HEK293 (cell line): ENCODE measurements around the gene PKDREJ.

ENCODE experiments used
- CTCF ChIP-seq: fragments of 450-650 bp; formaldehyde crosslinking; IDR thresholded peaks from 2 replicates; pipeline ENCODE4 v1.5.1; 2016; ENCODE audit warnings: missing biosample characterization, missing genetic modification characterization
- ELK4 ChIP-seq: IDR thresholded peaks from 2 replicates; pipeline ENCODE4 v1.6.1; 2011; ENCODE audit warnings: mild to moderate bottlenecking, low read depth, low read length, borderline replicate concordance
- KLF16 ChIP-seq: fragments of 450-650 bp; formaldehyde crosslinking; IDR thresholded peaks from 2 replicates; pipeline ENCODE4 v1.5.1; 2017; ENCODE audit warnings: missing biosample characterization, missing genetic modification characterization
- ZNF121 ChIP-seq: fragments of 450-650 bp; formaldehyde crosslinking; IDR thresholded peaks from 2 replicates; pipeline ENCODE4 v1.5.1; 2016; ENCODE audit warnings: missing biosample characterization, missing genetic modification characterization
- ZNF362 ChIP-seq: fragments of 450-650 bp; formaldehyde crosslinking; IDR thresholded peaks from 2 replicates; pipeline ENCODE4 v1.5.1; 2016; ENCODE audit warnings: missing biosample characterization, missing genetic modification characterization
- ZNF521 ChIP-seq: fragments of 450-650 bp; formaldehyde crosslinking; IDR thresholded peaks from 2 replicates; pipeline ENCODE4 v1.5.1; 2017; ENCODE audit warnings: missing biosample characterization, mild to moderate bottlenecking, missing genetic modification characterization
- ZNF610 ChIP-seq: fragments of 450-650 bp; formaldehyde crosslinking; IDR thresholded peaks from 2 replicates; pipeline ENCODE4 v1.5.1; 2016; ENCODE audit warnings: missing biosample characterization, missing genetic modification characterization, borderline replicate concordance
- ZNF785 ChIP-seq: fragments of 450-650 bp; formaldehyde crosslinking; IDR thresholded peaks from 2 replicates; pipeline ENCODE4 v1.5.1; 2016; ENCODE audit warnings: missing biosample characterization, missing genetic modification characterization

- no peak for TF ChIP-seq ELK4
- TF ChIP-seq ZNF121 (tag by site-specific recombination), result no peak
- no peak for TF ChIP-seq CTCF
- no peak for TF ChIP-seq ZNF785 (tag by site-specific recombination)
- no peak for TF ChIP-seq ZNF362 (tag by site-specific recombination)
- no peak for TF ChIP-seq KLF16 (tag by site-specific recombination)
- no peak for TF ChIP-seq ZNF521 (tag by site-specific recombination)
- TF ChIP-seq ZNF610 (tag by site-specific recombination), result no peak
Observed at GRCh38 chr22:46229701-46230100, 33.4 kb downstream of the PKDREJ start.
